H1 (cell line): ENCODE results near the gene GALNT13. TPM values are rescaled to one million over a fixed set of nuclear protein-coding genes. Genes with fewer than 3 reads are reported as not detected.

ENCODE experiments used
- CTCF ChIA-PET: fragments of 300-600 bp; sonication (Branson Sonifier 250); formaldehyde crosslinking; loops from one replicate; lab custom pipeline; 2021; ENCODE audit not compliant: partially characterized antibody; lab: Charles Lee
- POLR2A ChIA-PET: fragments of 300-600 bp; sonication (Branson Sonifier 250); formaldehyde crosslinking; loops from one replicate; lab custom pipeline; 2021; ENCODE audit warnings: inconsistent platforms; ENCODE audit not compliant: partially characterized antibody; lab: Charles Lee
- DNase-seq, 2 experiments: peaks; one replicate each; pipeline versions ENCODE4 v3.0.0 to v3.0.0-alpha.2; 2010 to 2022; ENCODE audit warnings: low spot score in 2 of 2, low read depth in 1 of 2, mixed read lengths in 1 of 2
- FAIRE-seq: peaks from 2 replicates; lab custom pipeline; 2011; peaks lifted over from hg19 to GRCh38; lab: Jason Lieb, UNC
- H2AFZ ChIP-seq: 2 replicates; pipeline ENCODE4 v1.8.1; 2012; ENCODE audit warnings: low read length, inconsistent platforms
- H2AK5ac ChIP-seq: 2 replicates; pipeline ENCODE4 v1.6.1; 2013; ENCODE audit warnings: low read depth, low read length
- H2BK120ac ChIP-seq: replicated peaks from 2 replicates; pipeline ENCODE3; 2013; ENCODE audit warnings: low read depth, low read length, inconsistent platforms
- H2BK12ac ChIP-seq: 2 replicates; pipeline ENCODE4 v1.6.1; 2013; ENCODE audit warnings: low read depth, low read length
- H2BK15ac ChIP-seq: 2 replicates; pipeline ENCODE4 v1.6.1; 2013; ENCODE audit warnings: low read length
- H2BK20ac ChIP-seq: 2 replicates; pipeline ENCODE4 v1.6.1; 2013; ENCODE audit warnings: low read length
- H2BK5ac ChIP-seq: 2 replicates; pipeline ENCODE4 v1.6.1; 2013; ENCODE audit warnings: low read depth, low read length
- H3K14ac ChIP-seq: 2 replicates; pipeline ENCODE4 v1.6.1; 2013; ENCODE audit warnings: inconsistent platforms; ENCODE audit not compliant: insufficient read length
- H3K18ac ChIP-seq: 2 replicates; pipeline ENCODE4 v1.6.1; 2013; ENCODE audit warnings: low read length; ENCODE audit errors: extremely low read depth
- H3K23ac ChIP-seq: 2 replicates; pipeline ENCODE4 v1.6.1; 2013; ENCODE audit warnings: inconsistent platforms; ENCODE audit not compliant: insufficient read length
- H3K23me2 ChIP-seq: 2 replicates; pipeline ENCODE4 v1.6.1; 2013; ENCODE audit warnings: low read depth, low read length
- H3K27ac ChIP-seq: 2 replicates; pipeline ENCODE4 v1.6.1; 2011; ENCODE audit warnings: low read depth, low read length, inconsistent platforms
- H3K27me3 ChIP-seq, 4 experiments: replicated peaks in 1 of 4; 1 replicate in 1 of 4; 2 replicates in 3 of 4; pipeline versions ENCODE4 v1.6.1 to v1.8.1; 2011 to 2013; ENCODE audit warnings: low read length in 3 of 4, mild to moderate bottlenecking in 3 of 4, inconsistent platforms in 2 of 4, mixed read lengths in 2 of 4, moderate library complexity in 1 of 4; ENCODE audit not compliant: control insufficient read depth in 3 of 4, insufficient read depth in 3 of 4; ENCODE audit errors: extremely low read depth in 1 of 4
- H3K36me3 ChIP-seq, 4 experiments: 2 replicates each; pipeline versions ENCODE4 v1.6.1 to v1.8.1; 2011 to 2013; ENCODE audit warnings: mild to moderate bottlenecking in 4 of 4, low read length in 3 of 4, moderate library complexity in 2 of 4, control low read depth in 1 of 4, inconsistent platforms in 1 of 4; ENCODE audit not compliant: insufficient read depth in 4 of 4, control insufficient read depth in 2 of 4
- H3K4ac ChIP-seq: replicated peaks from 2 replicates; pipeline ENCODE3; 2013; ENCODE audit warnings: low read length, low read depth, mixed read lengths, inconsistent platforms; ENCODE audit not compliant: insufficient read length
- H3K4me1 ChIP-seq, 4 experiments: replicated peaks in 1 of 4; 1 replicate in 1 of 4; 2 replicates in 3 of 4; pipeline versions ENCODE4 v1.6.1 to v1.8.1; 2011 to 2013; ENCODE audit warnings: low read length in 3 of 4, inconsistent platforms in 2 of 4, mixed read lengths in 1 of 4; ENCODE audit not compliant: insufficient read depth in 4 of 4, control insufficient read depth in 3 of 4
- H3K4me2 ChIP-seq, 2 experiments: 2 replicates each; pipeline versions ENCODE4 v1.6.1 to v1.8.1; 2011 to 2013; ENCODE audit warnings: low read depth in 2 of 2, low read length in 2 of 2, control low read depth in 1 of 2, inconsistent platforms in 1 of 2, mild to moderate bottlenecking in 1 of 2; ENCODE audit not compliant: insufficient read depth in 1 of 2
- H3K4me3 ChIP-seq, 4 experiments: fragments of 200-600, 300-600 bp in 1 of 4; sonication (generic), shearing (Covaris generic), sonication (Bioruptor Twin) in 1 of 4; 2 replicates each; pipeline versions ENCODE4 v1.5.1 to v1.8.1; 2011 to 2016; ENCODE audit warnings: low read length in 4 of 4, low read depth in 3 of 4, control low read depth in 2 of 4, inconsistent platforms in 2 of 4, mild to moderate bottlenecking in 2 of 4, mixed read lengths in 1 of 4, moderate library complexity in 1 of 4; ENCODE audit not compliant: insufficient read depth in 2 of 4; ENCODE audit errors: extremely low read depth in 1 of 4
- H3K56ac ChIP-seq: replicated peaks from 2 replicates; pipeline ENCODE3; 2013; ENCODE audit warnings: low read depth, mild to moderate bottlenecking, mixed read lengths, low read length, inconsistent platforms; ENCODE audit not compliant: insufficient read length
- H3K79me1 ChIP-seq: 2 replicates; pipeline ENCODE4 v1.6.1; 2013; ENCODE audit warnings: low read depth, low read length, control low read depth
- H3K79me2 ChIP-seq, 2 experiments: 2 replicates each; pipeline versions ENCODE4 v1.6.1 to v1.8.1; 2012 to 2013; ENCODE audit warnings: low read length in 2 of 2, mild to moderate bottlenecking in 2 of 2, inconsistent platforms in 1 of 2; ENCODE audit not compliant: insufficient read depth in 2 of 2, control insufficient read depth in 1 of 2
- H3K9ac ChIP-seq, 4 experiments: replicated peaks in 1 of 4; 1 replicate in 1 of 4; 2 replicates in 3 of 4; pipeline versions ENCODE4 v1.6.1 to v1.8.1; 2011 to 2013; ENCODE audit warnings: low read depth in 3 of 4, low read length in 3 of 4, control low read depth in 2 of 4, mild to moderate bottlenecking in 2 of 4, moderate library complexity in 2 of 4, inconsistent platforms in 1 of 4; ENCODE audit errors: extremely low read depth in 1 of 4
- H3K9me3 ChIP-seq, 2 experiments: 2 replicates each; pipeline versions ENCODE4 v1.6.1 to v1.8.1; 2012 to 2013; ENCODE audit warnings: mild to moderate bottlenecking in 2 of 2, moderate library complexity in 2 of 2, control low read depth in 1 of 2, inconsistent platforms in 1 of 2, low read depth in 1 of 2, low read length in 1 of 2, mixed read lengths in 1 of 2; ENCODE audit not compliant: insufficient read depth in 2 of 2
- H4K20me1 ChIP-seq, 2 experiments: replicated peaks in 1 of 2; 2 replicates each; pipeline versions ENCODE3 to v1.8.1; 2011 to 2013; ENCODE audit warnings: inconsistent platforms in 2 of 2, low read length in 2 of 2, mild to moderate bottlenecking in 1 of 2; ENCODE audit not compliant: insufficient read depth in 2 of 2, control insufficient read depth in 1 of 2
- H4K5ac ChIP-seq: 2 replicates; pipeline ENCODE4 v1.6.1; 2013; ENCODE audit warnings: low read length, low read depth, mixed read lengths, inconsistent platforms; ENCODE audit not compliant: insufficient read length
- H4K8ac ChIP-seq: 2 replicates; pipeline ENCODE4 v1.8.0; 2013; ENCODE audit warnings: mild to moderate bottlenecking, moderate library complexity, low read length, inconsistent platforms; ENCODE audit not compliant: insufficient read depth; ENCODE audit errors: extremely low read depth
- H4K91ac ChIP-seq: replicated peaks from 2 replicates; pipeline ENCODE3; 2013; ENCODE audit warnings: low read length, mixed read lengths, inconsistent platforms; ENCODE audit not compliant: insufficient read length
- ASH2L ChIP-seq: fragments of 200-600, 300-600 bp; sonication (generic); IDR thresholded peaks from one replicate; pipeline ENCODE4 v1.7.1; 2017; ENCODE audit warnings: low read length
- ATF3 ChIP-seq: IDR thresholded peaks from 2 replicates; pipeline ENCODE4 v1.6.1; 2011; ENCODE audit warnings: low read depth, mild to moderate bottlenecking, low read length; ENCODE audit not compliant: insufficient read depth
- CREB1 ChIP-seq: IDR thresholded peaks from 2 replicates; pipeline ENCODE4 v1.6.1; 2012; ENCODE audit warnings: inconsistent platforms
- CTCF ChIP-seq, 3 experiments: IDR thresholded peaks; 1 replicate in 2 of 3; 2 replicates in 1 of 3; pipeline versions ENCODE4 v1.5.1 to v1.6.1; 2011; ENCODE audit warnings: low read length in 3 of 3, mild to moderate bottlenecking in 3 of 3, inconsistent platforms in 2 of 3, low read depth in 1 of 3, moderate library complexity in 1 of 3; ENCODE audit not compliant: insufficient read depth in 1 of 3; ENCODE audit errors: control extremely low read depth in 1 of 3
- HDAC2 ChIP-seq, 2 experiments: fragments of 300-600 bp in 1 of 2; sonication (generic) in 1 of 2; IDR thresholded peaks; 2 replicates each; pipeline ENCODE4 v1.6.1; 2011 to 2012; ENCODE audit warnings: low read depth in 2 of 2, low read length in 2 of 2, mild to moderate bottlenecking in 2 of 2, moderate library complexity in 2 of 2, borderline replicate concordance in 1 of 2, inconsistent platforms in 1 of 2
- JUND ChIP-seq: IDR thresholded peaks from 2 replicates; pipeline ENCODE4 v1.6.1; 2011; ENCODE audit warnings: mild to moderate bottlenecking, improper control_type of control experiment, low read length
- NRF1 ChIP-seq: IDR thresholded peaks from 2 replicates; pipeline ENCODE4 v1.6.1; 2011; ENCODE audit warnings: mild to moderate bottlenecking, low read depth, low read length, improper control_type of control experiment
- SIN3A ChIP-seq, 2 experiments: IDR thresholded peaks in 1 of 2; conservative IDR thresholded peaks in 1 of 2; 2 replicates each; pipeline ENCODE4 v1.6.1; 2011 to 2012; ENCODE audit warnings: low read length in 2 of 2, improper control_type of control experiment in 1 of 2, low read depth in 1 of 2, mild to moderate bottlenecking in 1 of 2
- TBP ChIP-seq: IDR thresholded peaks from 2 replicates; pipeline ENCODE4 v1.6.1; 2011; ENCODE audit warnings: low read depth, low read length, improper control_type of control experiment
- USF2 ChIP-seq: IDR thresholded peaks from 2 replicates; pipeline ENCODE4 v1.6.1; 2011; ENCODE audit warnings: low read length, improper control_type of control experiment
- polyA plus RNA-seq, 7 experiments: library from polyadenylated mRNA; depleted of rRNA in 3 of 7; stranded (reverse) in 5 of 7; unstranded in 2 of 7; fragments of >200 nt in 5 of 7; fragments of 200-250 nt in 2 of 7; gene quantifications; 1 replicate in 5 of 7; 2 replicates in 1 of 7; 4 replicates in 1 of 7; pipeline versions ENCODE4 v1.2.1 to v1.2.3, GENCODE V29; 2011 to 2013; ENCODE audit warnings: missing spikeins in 2 of 7, mixed read lengths in 2 of 7
- total RNA-seq: library from RNA; stranded (reverse); fragmentation: NEBNext Ultra II Directional; extraction: Animal tissue kit (Norgen Biotek cat#: 25700); gene quantifications from 2 replicates; pipeline ENCODE4 v1.2.1, GENCODE V29; 2021

Gene GALNT13
- total and polyA plus RNA-seq, 2 of the 8 experiments (the other 6 are each of a cell fraction or from before 2014, with no cell fraction given): 3.2 to 9.6 TPM

- 0 out of 4 replicates have a peak, but pooled peaks cover 0 to 3% of the 10 kb centered on the region in 2 experiments for H3K79me2 ChIP-seq
- H4K91ac ChIP-seq: no peak overlapping the region
- H3K79me1 ChIP-seq: no peaks in the 10 kb centered on the region
- no peak overlapping the region for H2BK12ac ChIP-seq
- no peak overlapping the region for H3K4me2 ChIP-seq
- H4K20me1 ChIP-seq: no peaks in the 10 kb centered on the region
- CTCF ChIA-PET: no interaction called here
- H3K9me3 ChIP-seq: no peaks in the 10 kb centered on the region
- no peak overlapping the region for H3K23ac ChIP-seq
- no peaks in the 10 kb centered on the region; the same call in 1 of the 2 replicates for H3K23me2 ChIP-seq
- no peak overlapping the region for H2BK20ac ChIP-seq
- no peak overlapping the region for H3K4me3 ChIP-seq
- no peak overlapping the region for H3K4ac ChIP-seq
- H3K27me3 ChIP-seq: peaks cover 0 to 1% (median 0%) of the 10 kb centered on the region in 4 experiments; a peak in 1 of 7 replicates
- H3K14ac ChIP-seq: no peak overlapping the region
- H3K9ac ChIP-seq: no peak overlapping the region
- no peak overlapping the region for H4K5ac ChIP-seq
- no peak overlapping the region for H3K56ac ChIP-seq
- H4K8ac ChIP-seq: no peak overlapping the region
- DNase-seq (no peak), FAIRE-seq (no peak)
- H3K4me1 ChIP-seq: peaks cover 0 to 8% (median 3%) of the 10 kb centered on the region in 4 experiments; a peak in 3 of 7 replicates
- no peak overlapping the region for H2BK15ac ChIP-seq
- no peak overlapping the region for H2AFZ ChIP-seq
- H2BK120ac ChIP-seq: no peak overlapping the region
- POLR2A ChIA-PET: interaction anchor here (1.4 kb wide), 1 partner anchor 15 kb away, joined by 4 read pairs; the partner anchor contains the start of gene GALNT13
- H3K36me3 ChIP-seq: no peaks in the 10 kb centered on the region
- H2AK5ac ChIP-seq: no peak overlapping the region
- H2BK5ac ChIP-seq: no peak overlapping the region
- no peak overlapping the region for H3K27ac ChIP-seq
- no peak overlapping the region for H3K18ac ChIP-seq
- TF ChIP-seq CREB1 (no peak), JUND (no peak), SIN3A (conservative IDR thresholded peaks at IDR 0.05 in 1 of 2, IDR thresholded peaks at IDR 0.05 in 1 of 2; ENCODE audit: low read depth in 1 of 2, low read length in 2 of 2) (no peak), ATF3 (no peak), USF2 (no peak), NRF1 (no peak), HDAC2 (IDR thresholded peaks at IDR 0.05; ENCODE audit: borderline replicate concordance in 1 of 2, low read depth in 2 of 2, low read length in 2 of 2) (no peak), CTCF (IDR thresholded peaks at IDR 0.05; ENCODE audit: control extremely low read depth in 1 of 3, insufficient read depth in 1 of 3, low read depth in 1 of 3, low read length in 3 of 3) (no peak), TBP (no peak), ASH2L (no peak)
These were observed 15.1 kb downstream of the GALNT13 start for GRCh38 chr2:153886833-153887232.
